ENCODE results near the gene RNF4. TPM values are rescaled to one million over a fixed set of nuclear protein-coding genes. Genes with fewer than 3 reads are reported as not detected.

RNF4 gene
- total and polyA plus RNA-seq, 12 donors = 13.4 to 42.1 (median 29.7) TPM

- no peak overlapping the region for H3K27ac ChIP-seq
- H3K9me3 ChIP-seq = no peaks in the 10 kb centered on the region
- H3K27me3 ChIP-seq = no peaks in the 10 kb centered on the region
- intact Hi-C loops (cut with DNase I) = no loop called here
- H3K36me3 ChIP-seq = no peaks in the 10 kb centered on the region
- 86 to 87% methylated on average over 16 of the region's 16 CpGs for WGBS, 2 donors
- no peak for TF ChIP-seq CTCF (IDR thresholded peaks at IDR 0.05)
- H3K4me1 ChIP-seq = no peaks in the 10 kb centered on the region
- H3K4me3 ChIP-seq = no peak overlapping the region
- ATAC-seq (no peak), DNase-seq (no peak)
Measured at GRCh38 chr4:2450394-2451035, 18.4 kb upstream of the RNF4 start.

- Histone ChIP-seq H3K4me3 (no peak overlapping the region), H3K36me3 (no peaks in the 10 kb centered on the region), H3K9me3 (no peaks in the 10 kb centered on the region), H3K27me3 (no peaks in the 10 kb centered on the region), H3K4me1 (no peaks in the 10 kb centered on the region), H3K27ac (no peak overlapping the region)
- DNase-seq (no peak), ATAC-seq (peak in 1 of 8 donors; percentile 16)
- intact Hi-C loops (cut with DNase I) = no loop called here
- WGBS, 2 donors = 83 to 85% methylated on average over 10 of the region's 10 CpGs
- TF ChIP-seq CTCF (IDR thresholded peaks at IDR 0.05) = no peak
Measured at GRCh38 chr4:2451036-2451520, 17.8 kb upstream of the RNF4 start.

DNA sequence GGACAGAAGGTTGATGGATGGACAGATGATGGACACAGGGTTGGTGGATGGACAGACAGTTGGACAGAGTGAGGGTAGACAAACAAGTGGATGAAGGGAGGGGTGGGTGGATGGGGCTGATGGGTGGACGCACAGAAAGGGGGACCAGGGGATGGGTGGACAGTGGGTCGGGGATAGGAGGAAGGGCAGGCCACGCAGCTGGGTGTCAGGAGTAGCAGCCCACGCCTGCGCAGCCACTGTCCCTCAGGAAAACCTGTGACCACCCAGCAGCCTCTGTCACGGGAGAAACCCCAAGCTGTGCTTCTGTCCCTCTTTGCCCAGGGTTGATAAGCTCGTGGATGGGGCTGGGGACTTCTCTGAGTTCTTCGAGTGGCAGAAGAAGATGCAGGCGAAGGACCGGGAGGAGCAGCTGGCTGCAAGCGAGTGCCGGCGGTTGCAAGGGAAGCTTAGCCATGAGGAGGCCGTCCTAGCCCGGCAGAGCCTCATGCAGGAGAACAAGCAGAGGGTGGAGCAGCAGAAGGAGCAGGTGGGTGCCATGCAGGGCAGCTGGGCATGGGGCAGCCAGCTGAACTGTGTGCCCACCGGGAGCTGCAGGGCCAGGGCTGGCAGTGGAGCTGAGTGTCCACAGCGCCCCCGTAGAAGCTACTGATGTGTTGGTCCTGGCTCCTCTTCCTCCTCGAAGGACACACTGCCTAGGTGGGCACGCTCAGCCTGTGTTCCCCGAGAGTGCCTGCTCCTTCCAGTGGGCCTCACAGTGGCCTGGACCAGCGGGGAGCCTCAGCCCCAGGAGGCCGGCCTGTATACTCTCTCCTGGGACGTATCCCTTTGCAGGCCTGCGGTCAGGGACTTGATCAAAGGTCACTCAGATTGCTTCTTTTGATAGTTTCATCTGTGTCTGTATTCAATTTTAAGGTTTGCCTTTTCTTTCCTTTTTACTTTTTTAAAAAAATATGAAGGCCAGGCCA lies 16.8 kb upstream of the RNF4 start:
- Histone ChIP-seq H3K4me3 (no peak overlapping the region), H3K9me3 (no peaks in the 10 kb centered on the region), H3K27me3 (no peaks in the 10 kb centered on the region), H3K27ac (no peak overlapping the region), H3K36me3 (no peaks in the 10 kb centered on the region), H3K4me1 (no peaks in the 10 kb centered on the region)
- intact Hi-C loops (cut with DNase I) = no loop called here
- no peak for DNase-seq
- TF ChIP-seq CTCF (IDR thresholded peaks at IDR 0.05) = no peak
- no peak for ATAC-seq
- 83 to 84% methylated on average over 25 of the region's 25 CpGs for WGBS, 2 donors

DNA sequence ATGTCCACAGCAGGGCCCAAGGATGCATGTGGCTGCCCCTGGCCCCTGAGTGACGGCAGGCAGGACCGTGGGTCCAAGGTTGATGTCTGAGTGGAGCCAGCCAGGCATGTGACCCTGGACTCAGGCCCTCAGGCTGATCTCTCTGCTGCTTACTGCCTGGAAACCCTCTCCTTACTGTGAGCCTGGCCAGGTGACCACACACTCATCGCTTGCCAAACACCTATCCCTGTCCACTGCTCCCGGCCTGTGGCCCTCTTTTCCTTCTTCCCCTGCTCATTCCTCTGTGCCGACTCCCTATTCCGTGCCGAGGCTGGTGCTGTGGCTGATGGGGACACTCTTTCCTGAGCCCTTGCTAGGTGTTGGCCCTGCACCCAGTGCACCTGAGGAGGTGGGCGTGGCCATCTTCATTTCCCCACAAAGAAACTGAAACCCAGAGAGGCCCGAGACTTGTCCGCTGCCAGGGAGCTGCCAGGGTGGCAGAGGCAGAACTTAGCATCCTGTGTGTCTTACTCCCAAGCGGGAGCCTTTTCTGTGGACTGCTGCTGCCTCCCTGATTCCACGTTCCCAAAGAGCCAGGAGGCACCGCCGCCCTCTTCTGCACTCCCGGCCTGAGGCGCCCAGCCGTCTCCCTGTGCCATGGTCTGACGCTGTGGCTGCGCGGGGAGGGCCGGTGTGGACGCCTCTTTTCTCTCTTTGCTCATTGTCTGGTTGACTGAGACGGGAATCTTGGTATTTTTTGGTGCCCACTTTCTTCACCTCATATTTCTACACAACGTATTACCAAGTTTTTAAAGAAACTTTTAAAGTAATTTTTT lies 11.2 kb upstream of the RNF4 start:
- no peak for ATAC-seq
- TF ChIP-seq CTCF (IDR thresholded peaks at IDR 0.05) = no peak
- intact Hi-C loops (cut with DNase I) = loop anchor here in 1 of 10 donors (5.0 kb wide), 1 partner anchor 240 kb away; no protein-coding TSS in a partner anchor
- Histone ChIP-seq H3K27me3 (peaks cover 0 to 15% (median 8%) of the 10 kb centered on the region in 7 donors), H3K36me3 (no peaks in the 10 kb centered on the region), H3K27ac (no peak overlapping the region), H3K4me1 (peaks cover 3 to 8% (median 5%) of the 10 kb centered on the region in 9 donors), H3K9me3 (no peaks in the 10 kb centered on the region), H3K4me3 (no peak overlapping the region)
- 85 to 86% methylated on average over 24 of the region's 24 CpGs for WGBS, 2 donors
- no peak for DNase-seq

All from heart right ventricle (tissue), 16 donors.